HEK293 (cell line): ENCODE data around the gene ZCCHC7.

Source experiments
- HOXA7 ChIP-seq: sonication (generic); formaldehyde crosslinking; IDR thresholded peaks from 2 replicates; pipeline ENCODE4 v1.8.1; 2022; ENCODE audit warnings: missing genetic modification reagents, borderline replicate concordance
- MZF1 ChIP-seq: fragments of 450-650 bp; formaldehyde crosslinking; IDR thresholded peaks from 2 replicates; pipeline ENCODE4 v1.5.1; 2017; ENCODE audit warnings: missing biosample characterization, missing genetic modification characterization, borderline replicate concordance
- SALL2 ChIP-seq: fragments of 450-650 bp; formaldehyde crosslinking; IDR thresholded peaks from 2 replicates; pipeline ENCODE4 v1.5.0; 2017; ENCODE audit warnings: missing biosample characterization, mild to moderate bottlenecking, missing genetic modification characterization, borderline replicate concordance
- TRIM28 ChIP-seq: IDR thresholded peaks from 2 replicates; pipeline ENCODE4 v1.6.1; 2011; ENCODE audit warnings: low read length, control low read depth, borderline replicate concordance
- ZBTB26 ChIP-seq: fragments of 450-650 bp; formaldehyde crosslinking; optimal IDR thresholded peaks from 2 replicates; pipeline ENCODE3; 2016; ENCODE audit warnings: missing biosample characterization, mild to moderate bottlenecking, missing genetic modification characterization
- ZBTB6 ChIP-seq: fragments of 450-650 bp; formaldehyde crosslinking; IDR thresholded peaks from 2 replicates; pipeline ENCODE4 v1.5.1; 2017; ENCODE audit warnings: missing biosample characterization, missing genetic modification characterization
- ZIC2 ChIP-seq: fragments of 450-650 bp; formaldehyde crosslinking; IDR thresholded peaks from 2 replicates; pipeline ENCODE4 v1.5.1; 2016; ENCODE audit warnings: missing biosample characterization, missing genetic modification characterization
- ZNF169 ChIP-seq: fragments of 450-650 bp; formaldehyde crosslinking; IDR thresholded peaks from 2 replicates; pipeline ENCODE4 v1.5.1; 2016; ENCODE audit warnings: missing biosample characterization, missing genetic modification characterization
- ZNF18 ChIP-seq: fragments of 450-650 bp; formaldehyde crosslinking; IDR thresholded peaks from 2 replicates; pipeline ENCODE4 v1.5.1; 2016; ENCODE audit warnings: missing biosample characterization, missing genetic modification characterization
- ZNF214 ChIP-seq: fragments of 450-650 bp; formaldehyde crosslinking; IDR thresholded peaks from 2 replicates; pipeline ENCODE4 v1.5.1; 2017; ENCODE audit warnings: missing biosample characterization, mild to moderate bottlenecking, missing genetic modification characterization, borderline replicate concordance
- ZNF324 ChIP-seq: fragments of 450-650 bp; formaldehyde crosslinking; IDR thresholded peaks from 2 replicates; pipeline ENCODE4 v1.5.1; 2016; ENCODE audit warnings: missing biosample characterization, missing genetic modification characterization
- ZNF341 ChIP-seq: fragments of 450-650 bp; formaldehyde crosslinking; IDR thresholded peaks from 2 replicates; pipeline ENCODE4; 2016; ENCODE audit warnings: low read depth, missing biosample characterization, missing genetic modification characterization
- ZNF423 ChIP-seq: fragments of 450-650 bp; formaldehyde crosslinking; IDR thresholded peaks from 2 replicates; pipeline ENCODE4 v1.5.1; 2016; ENCODE audit warnings: missing biosample characterization, missing genetic modification characterization
- ZNF518A ChIP-seq: fragments of 450-650 bp; formaldehyde crosslinking; conservative IDR thresholded peaks from 2 replicates; pipeline ENCODE4 v1.5.1; 2016; ENCODE audit warnings: low read depth, missing biosample characterization, missing genetic modification characterization
- ZNF544 ChIP-seq: fragments of 450-650 bp; formaldehyde crosslinking; IDR thresholded peaks from 2 replicates; pipeline ENCODE4 v1.5.0; 2017; ENCODE audit warnings: missing biosample characterization, missing genetic modification characterization
- ZNF561 ChIP-seq: fragments of 450-650 bp; IDR thresholded peaks from 2 replicates; pipeline ENCODE4 v1.5.1; 2018; ENCODE audit warnings: missing biosample characterization, missing genetic modification characterization, borderline replicate concordance
- ZNF639 ChIP-seq: fragments of 450-650 bp; formaldehyde crosslinking; IDR thresholded peaks from 2 replicates; pipeline ENCODE4 v1.5.1; 2016; ENCODE audit warnings: missing biosample characterization, missing genetic modification characterization
- ZNF654 ChIP-seq: fragments of 450-650 bp; formaldehyde crosslinking; IDR thresholded peaks from 2 replicates; pipeline ENCODE4 v1.5.1; 2016; ENCODE audit warnings: low read depth, missing biosample characterization, missing genetic modification characterization
- ZNF677 ChIP-seq: fragments of 450-650 bp; IDR thresholded peaks from 2 replicates; pipeline ENCODE4 v1.5.0; 2018; ENCODE audit warnings: missing biosample characterization, mild to moderate bottlenecking, missing genetic modification characterization, moderate library complexity
- ZNF76 ChIP-seq: fragments of 450-650 bp; formaldehyde crosslinking; IDR thresholded peaks from 2 replicates; pipeline ENCODE4; 2016; ENCODE audit warnings: low read depth, missing biosample characterization, missing genetic modification characterization, borderline replicate concordance
- ZNF776 ChIP-seq: fragments of 450-650 bp; formaldehyde crosslinking; IDR thresholded peaks from 2 replicates; pipeline ENCODE4 v1.5.0; 2017; ENCODE audit warnings: missing biosample characterization, missing genetic modification characterization, borderline replicate concordance
- ZNF785 ChIP-seq: fragments of 450-650 bp; formaldehyde crosslinking; IDR thresholded peaks from 2 replicates; pipeline ENCODE4 v1.5.1; 2016; ENCODE audit warnings: missing biosample characterization, missing genetic modification characterization
- ZXDB ChIP-seq: fragments of 450-650 bp; formaldehyde crosslinking; IDR thresholded peaks from 2 replicates; pipeline ENCODE4 v1.5.1; 2016; ENCODE audit warnings: missing biosample characterization, missing genetic modification characterization
- TF ChIP-seq, protein P1 (sequence below): fragments of 450-650 bp; formaldehyde crosslinking; IDR thresholded peaks from 2 replicates; pipeline ENCODE4 v1.5.1; 2016; ENCODE audit warnings: missing biosample characterization, missing genetic modification characterization
- TF ChIP-seq, protein P2 (sequence below): sonication (generic); formaldehyde crosslinking; IDR thresholded peaks from 2 replicates; pipeline ENCODE4 v1.8.1; 2022; ENCODE audit warnings: mild to moderate bottlenecking, moderate library complexity, missing genetic modification reagents

Gene ZCCHC7

GRCh38 chr9:37079370-37080164 is 40.8 kb upstream of the ZCCHC7 start (continued):
- TF ChIP-seq ZNF518A (tag by site-specific recombination) (peak; percentile 38), ZNF639 (no peak), HOXA7 (CRISPR knock-in tag) (0 out of 2 replicates have a peak, but pooled peaks have one; percentile 18), ZNF341 (tag by site-specific recombination) (no peak), ZNF785 (0 out of 2 replicates have a peak, but pooled peaks have one; percentile 39), ZBTB26 (tag by site-specific recombination) (peak; percentile 88), TRIM28 (peak; percentile 66), ZBTB6 (tag by site-specific recombination) (no peak), ZNF654 (tag by site-specific recombination) (no peak), ZNF76 (tag by site-specific recombination) (peak; percentile 87), ZNF544 (tag by site-specific recombination) (no peak), ZNF423 (tag by site-specific recombination) (no peak), ZXDB (tag by site-specific recombination) (peak; percentile 90), ZNF169 (tag by site-specific recombination) (no peak), ZNF214 (tag by site-specific recombination) (no peak), ZNF677 (tag by site-specific recombination) (no peak), ZNF18 (peak; percentile 98), ZIC2 (tag by site-specific recombination) (no peak), ZNF776 (tag by site-specific recombination) (no peak), MZF1 (0 out of 2 replicates have a peak, but pooled peaks have one; percentile 30), ZNF561 (no peak; the same call in 1 of the 2 replicates), ZNF324 (tag by site-specific recombination) (peak; percentile 24; the same call in 1 of the 2 replicates), SALL2 (no peak)
- TF ChIP-seq, protein P1, sequence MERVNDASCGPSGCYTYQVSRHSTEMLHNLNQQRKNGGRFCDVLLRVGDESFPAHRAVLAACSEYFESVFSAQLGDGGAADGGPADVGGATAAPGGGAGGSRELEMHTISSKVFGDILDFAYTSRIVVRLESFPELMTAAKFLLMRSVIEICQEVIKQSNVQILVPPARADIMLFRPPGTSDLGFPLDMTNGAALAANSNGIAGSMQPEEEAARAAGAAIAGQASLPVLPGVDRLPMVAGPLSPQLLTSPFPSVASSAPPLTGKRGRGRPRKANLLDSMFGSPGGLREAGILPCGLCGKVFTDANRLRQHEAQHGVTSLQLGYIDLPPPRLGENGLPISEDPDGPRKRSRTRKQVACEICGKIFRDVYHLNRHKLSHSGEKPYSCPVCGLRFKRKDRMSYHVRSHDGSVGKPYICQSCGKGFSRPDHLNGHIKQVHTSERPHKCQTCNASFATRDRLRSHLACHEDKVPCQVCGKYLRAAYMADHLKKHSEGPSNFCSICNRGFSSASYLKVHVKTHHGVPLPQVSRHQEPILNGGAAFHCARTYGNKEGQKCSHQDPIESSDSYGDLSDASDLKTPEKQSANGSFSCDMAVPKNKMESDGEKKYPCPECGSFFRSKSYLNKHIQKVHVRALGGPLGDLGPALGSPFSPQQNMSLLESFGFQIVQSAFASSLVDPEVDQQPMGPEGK (tag by site-specific recombination), result peak; percentile 55
- TF ChIP-seq, protein P2, sequence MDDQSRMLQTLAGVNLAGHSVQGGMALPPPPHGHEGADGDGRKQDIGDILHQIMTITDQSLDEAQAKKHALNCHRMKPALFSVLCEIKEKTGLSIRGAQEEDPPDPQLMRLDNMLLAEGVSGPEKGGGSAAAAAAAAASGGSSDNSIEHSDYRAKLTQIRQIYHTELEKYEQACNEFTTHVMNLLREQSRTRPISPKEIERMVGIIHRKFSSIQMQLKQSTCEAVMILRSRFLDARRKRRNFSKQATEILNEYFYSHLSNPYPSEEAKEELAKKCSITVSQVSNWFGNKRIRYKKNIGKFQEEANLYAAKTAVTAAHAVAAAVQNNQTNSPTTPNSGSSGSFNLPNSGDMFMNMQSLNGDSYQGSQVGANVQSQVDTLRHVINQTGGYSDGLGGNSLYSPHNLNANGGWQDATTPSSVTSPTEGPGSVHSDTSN, result peak; percentile 92
